A549 (cell line): ENCODE data around the gene PRPF8. TPM values are rescaled to one million over a fixed set of nuclear protein-coding genes. Genes with fewer than 3 reads are reported as not detected.

Experiments used
- ATAC-seq, 2 experiments: fragments of 200-7000 bp in 1 of 2; fragments of >200 bp in 1 of 2; cut with Nextera tagmentation in 1 of 2; cut with Tn5 transposase in 1 of 2; 3 replicates each; pipeline versions ENCODE4 v1.8.0 to v1.9.1; 2018 to 2020; ENCODE audit warnings: mild to moderate bottlenecking in 1 of 2, moderate library complexity in 1 of 2
- CTCF ChIA-PET: fragments of 300-600 bp; sonication (Branson Sonifier 250); formaldehyde crosslinking; extraction: SDS; loops from one replicate; lab custom pipeline; 2021; ENCODE audit warnings: antibody characterized with exemption, inconsistent platforms; lab: Yijun Ruan, JAX
- POLR2A ChIA-PET: fragments of 350-600 bp; formaldehyde crosslinking; extraction: SDS; loops from one replicate; lab custom pipeline; 2021; ENCODE audit warnings: antibody characterized with exemption, inconsistent platforms; lab: Yijun Ruan, JAX
- DNase-seq, 2 experiments: peaks; one replicate each; pipeline versions ENCODE4 v3.0.0 to v3.0.0-alpha.2; 2011 to 2016; ENCODE audit warnings: low read depth in 1 of 2, low spot score in 1 of 2
- FAIRE-seq: peaks from 2 replicates; lab custom pipeline; 2011; peaks lifted over from hg19 to GRCh38; lab: Jason Lieb, UNC
- H3K27ac ChIP-seq, 2 experiments: fragments of >200 bp; sonication (Bioruptor Twin); formaldehyde crosslinking; 3 replicates each; pipeline ENCODE4 v1.5.1; 2016 to 2017
- H3K4me1 ChIP-seq: fragments of >200 bp; sonication (Bioruptor Twin); formaldehyde crosslinking; 3 replicates; pipeline ENCODE4 v1.6.1; 2016
- H3K4me2 ChIP-seq: fragments of >200 bp; sonication (Bioruptor Twin); formaldehyde crosslinking; 3 replicates; pipeline ENCODE4 v1.6.1; 2016
- H3K4me3 ChIP-seq: fragments of >200 bp; sonication (Bioruptor Twin); formaldehyde crosslinking; 3 replicates; pipeline ENCODE4 v1.5.1; 2016
- H3K9me3 ChIP-seq: fragments of >200 bp; sonication (Bioruptor Twin); formaldehyde crosslinking; 3 replicates; pipeline ENCODE4 v1.6.1; 2016
- BHLHE40 ChIP-seq: IDR thresholded peaks from 2 replicates; pipeline ENCODE4 v1.6.1; 2012; ENCODE audit warnings: low read depth, low read length, inconsistent platforms
- CBX2 ChIP-seq: fragments of 200-600 bp; sonication (generic); IDR thresholded peaks from 2 replicates; pipeline ENCODE4 v1.6.1; 2016; ENCODE audit warnings: low read depth, mild to moderate bottlenecking, borderline replicate concordance
- CEBPB ChIP-seq, 2 experiments: fragments of >200 bp in 1 of 2; sonication (Bioruptor Twin) in 1 of 2; formaldehyde crosslinking in 1 of 2; IDR thresholded peaks; 2 replicates each; pipeline ENCODE4 v1.6.1; 2012 to 2016
- E2F6 ChIP-seq: IDR thresholded peaks from 2 replicates; pipeline ENCODE4 v1.6.1; 2012; ENCODE audit warnings: low read depth, borderline replicate concordance
- EHF ChIP-seq: fragments of 250-450 bp; sonication (Bioruptor Pico); IDR thresholded peaks from 2 replicates; pipeline ENCODE4 v1.5.0; 2020; ENCODE audit warnings: mild to moderate bottlenecking
- EP300 ChIP-seq, 2 experiments: fragments of >200 bp; sonication (Bioruptor Twin); formaldehyde crosslinking; IDR thresholded peaks; 2 replicates in 1 of 2; 3 replicates in 1 of 2; pipeline ENCODE4 v1.6.1; 2016 to 2017
- ESRRA ChIP-seq: fragments of 150-350 bp; IDR thresholded peaks from 2 replicates; pipeline ENCODE4 v1.6.1; 2014; ENCODE audit warnings: mild to moderate bottlenecking, low read length, borderline replicate concordance
- FOSL2 ChIP-seq, 2 experiments: fragments of 450-650 bp in 1 of 2; fragments of >200 bp in 1 of 2; sonication (Bioruptor Twin) in 1 of 2; formaldehyde crosslinking; IDR thresholded peaks; 2 replicates each; pipeline versions ENCODE4 v1.5.0 to v1.6.1; 2016 to 2020; ENCODE audit warnings: mild to moderate bottlenecking in 1 of 2, moderate library complexity in 1 of 2
- HES2 ChIP-seq: fragments of >200 bp; sonication (Bioruptor Twin); formaldehyde crosslinking; IDR thresholded peaks from 2 replicates; pipeline ENCODE4 v1.6.1; 2016
- HOXA7 ChIP-seq: fragments of 250-450 bp; sonication (Bioruptor Pico); IDR thresholded peaks from 2 replicates; pipeline ENCODE4 v1.5.0; 2020; ENCODE audit warnings: mild to moderate bottlenecking, moderate library complexity
- HOXB13 ChIP-seq: fragments of 250-450 bp; sonication (Bioruptor Pico); IDR thresholded peaks from 2 replicates; pipeline ENCODE4 v1.5.0; 2020; ENCODE audit warnings: low read depth, mild to moderate bottlenecking, moderate library complexity
- HOXB5 ChIP-seq: fragments of 250-450 bp; sonication (Bioruptor Pico); IDR thresholded peaks from 2 replicates; pipeline ENCODE4 v1.5.0; 2020; ENCODE audit warnings: mild to moderate bottlenecking, moderate library complexity
- KDM5A ChIP-seq: fragments of 200-600 bp; sonication (generic); IDR thresholded peaks from 2 replicates; pipeline ENCODE4 v1.6.1; 2016; ENCODE audit warnings: antibody characterized with exemption, mild to moderate bottlenecking
- MAFK ChIP-seq: fragments of 450-650 bp; IDR thresholded peaks from 2 replicates; pipeline ENCODE4 v1.6.1; 2014; ENCODE audit not compliant: partially characterized antibody
- NPAS2 ChIP-seq: fragments of 250-450 bp; sonication (Bioruptor Pico); IDR thresholded peaks from 2 replicates; pipeline ENCODE4 v1.8.0; 2022; ENCODE audit warnings: mild to moderate bottlenecking, moderate library complexity, borderline replicate concordance
- POLR2AphosphoS2 ChIP-seq: conservative IDR thresholded peaks from 2 replicates; pipeline ENCODE4 v1.6.1; 2012; ENCODE audit warnings: low read length, improper control_type of control experiment, inconsistent platforms
- RAD21 ChIP-seq, 2 experiments: fragments of >200 bp in 1 of 2; sonication (Bioruptor Twin) in 1 of 2; formaldehyde crosslinking in 1 of 2; IDR thresholded peaks in 1 of 2; conservative IDR thresholded peaks in 1 of 2; 2 replicates in 1 of 2; 3 replicates in 1 of 2; pipeline ENCODE4 v1.6.1; 2012 to 2018; ENCODE audit warnings: inconsistent platforms in 1 of 2
- RARB ChIP-seq: fragments of 250-450 bp; sonication (Bioruptor Pico); IDR thresholded peaks from 2 replicates; pipeline ENCODE4 v1.8.0; 2021; ENCODE audit warnings: mild to moderate bottlenecking, moderate library complexity
- RCOR1 ChIP-seq: fragments of 150-350 bp; IDR thresholded peaks from 2 replicates; pipeline ENCODE4 v1.6.1; 2014; ENCODE audit warnings: antibody characterized with exemption, low read length, low read depth
- REST ChIP-seq: fragments of 200-600 bp; sonication (generic); IDR thresholded peaks from 2 replicates; pipeline ENCODE4 v1.6.1; 2016; ENCODE audit warnings: antibody characterized with exemption, mild to moderate bottlenecking, moderate library complexity
- RFX5 ChIP-seq: fragments of 450-650 bp; IDR thresholded peaks from 2 replicates; pipeline ENCODE4 v1.7.1; 2014; ENCODE audit warnings: antibody characterized with exemption, mild to moderate bottlenecking, moderate library complexity
- TFCP2L1 ChIP-seq: fragments of 250-450 bp; sonication (Bioruptor Pico); IDR thresholded peaks from 2 replicates; pipeline ENCODE4 v1.5.0; 2021; ENCODE audit warnings: mild to moderate bottlenecking
- TP53 ChIP-seq: fragments of 250-450 bp; sonication (Bioruptor Pico); IDR thresholded peaks from 2 replicates; pipeline ENCODE4 v1.5.0; 2021; ENCODE audit warnings: mild to moderate bottlenecking, moderate library complexity
- ZNF302 ChIP-seq: fragments of 250-450 bp; sonication (Bioruptor Pico); IDR thresholded peaks from 2 replicates; pipeline ENCODE4 v1.9.0; 2021; ENCODE audit warnings: inconsistent platforms, mild to moderate bottlenecking, moderate library complexity
- ZSCAN20 ChIP-seq: fragments of 250-450 bp; sonication (Bioruptor Pico); IDR thresholded peaks from 2 replicates; pipeline ENCODE4 v1.8.0; 2022; ENCODE audit warnings: mild to moderate bottlenecking, moderate library complexity
- WGBS: methylation state at CpG from one replicate; pipeline ENCODE4 v1.1.6; 2017; ENCODE audit errors: missing lambda C conversion rate; 5-methylcytosine and 5-hydroxymethylcytosine counted together
- polyA plus RNA-seq, 4 experiments: library from polyadenylated mRNA; depleted of rRNA in 3 of 4; stranded (reverse); fragments of >200 nt; fragmentation: RNase III in 1 of 4; extraction: RNeasy Plus Mini Kit Qiagen cat#74134 plus additional on column Dnase treatment in 1 of 4; gene quantifications; 2 replicates in 3 of 4; 3 replicates in 1 of 4; pipeline ENCODE4 v1.2.3, GENCODE V29; 2011 to 2017
- TF ChIP-seq, protein P1 (sequence below): fragments of 250-450 bp; sonication (Bioruptor Pico); IDR thresholded peaks from 2 replicates; pipeline ENCODE4 v1.5.0; 2020; ENCODE audit warnings: low read depth, mild to moderate bottlenecking, moderate library complexity
- TF ChIP-seq, protein P2 (sequence below): fragments of 450-650 bp; IDR thresholded peaks from 2 replicates; pipeline ENCODE4 v1.6.1; 2014; ENCODE audit warnings: antibody characterized with exemption

PRPF8 gene
- polyA plus RNA-seq, 2 of the 4 experiments (the other 2 are of a cell fraction): 234 to 263 TPM

GRCh38 chr17:1713160-1713877 is 28.7 kb upstream of the PRPF8 start:
- ATAC-seq: no peak
- ChIA-PET POLR2A (interaction anchor here (0.8 to 2.1 kb wide), 5 partner anchors 29 to 65 kb away, joined by 3 to 9 read pairs (median 4); partner anchors contain the start of genes PRPF8 and RILP), CTCF (interaction anchor here (0.6 to 23.8 kb wide), 34 partner anchors 8 to 584 kb away, joined by 3 to 591 read pairs (median 4); partner anchors contain the start of genes OVCA2, RILP, SCARF1 and SERPINF1)
- TF ChIP-seq HOXB13 (CRISPR knock-in tag) (no peak), FOSL2 (IDR thresholded peaks at IDR 0.05) (no peak), FOSL2 (CRISPR knock-in tag; IDR thresholded peaks at IDR 0.05) (no peak), MAFK (no peak), CBX2 (no peak), RAD21 (conservative IDR thresholded peaks at IDR 0.05 in 1 of 2, IDR thresholded peaks at IDR 0.05 in 1 of 2) (no peak), EHF (CRISPR knock-in tag) (no peak), ESRRA (no peak), HOXB5 (CRISPR knock-in tag) (no peak), TFCP2L1 (CRISPR knock-in tag) (no peak), HES2 (no peak), REST (no peak), EP300 (IDR thresholded peaks at IDR 0.05) (no peak), POLR2AphosphoS2 (no peak), CEBPB (IDR thresholded peaks at IDR 0.05) (no peak), RARB (no peak), RCOR1 (no peak), E2F6 (no peak), BHLHE40 (no peak), RFX5 (no peak)
- TF ChIP-seq, protein P1, sequence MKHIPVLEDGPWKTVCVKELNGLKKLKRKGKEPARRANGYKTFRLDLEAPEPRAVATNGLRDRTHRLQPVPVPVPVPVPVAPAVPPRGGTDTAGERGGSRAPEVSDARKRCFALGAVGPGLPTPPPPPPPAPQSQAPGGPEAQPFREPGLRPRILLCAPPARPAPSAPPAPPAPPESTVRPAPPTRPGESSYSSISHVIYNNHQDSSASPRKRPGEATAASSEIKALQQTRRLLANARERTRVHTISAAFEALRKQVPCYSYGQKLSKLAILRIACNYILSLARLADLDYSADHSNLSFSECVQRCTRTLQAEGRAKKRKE (CRISPR knock-in tag): no peak
- Histone ChIP-seq H3K4me3 (peak overlapping the region; percentile 87), H3K4me1 (peaks cover 50% of the 10 kb centered on the region), H3K4me2 (peak overlapping the region; percentile 99), H3K27ac (peak overlapping the region; percentile 93 to 95), H3K9me3 (no peaks in the 10 kb centered on the region)
- 68% methylated on average over 10 of the region's 10 CpGs for WGBS
- FAIRE-seq: no peak
- no peak for DNase-seq

- no peak for FAIRE-seq
- no peak for TF ChIP-seq NPAS2
- no peak for TF ChIP-seq TP53 (CRISPR knock-in tag)
- no peak for TF ChIP-seq ZSCAN20 (CRISPR knock-in tag)
- no peak for TF ChIP-seq KDM5A
- no peak for TF ChIP-seq HOXA7 (CRISPR knock-in tag)
- no peak for TF ChIP-seq FOSL2 (IDR thresholded peaks at IDR 0.05)
- TF ChIP-seq FOSL2 (CRISPR knock-in tag; IDR thresholded peaks at IDR 0.05): no peak
- TF ChIP-seq ZNF302 (CRISPR knock-in tag): no peak
- TF ChIP-seq, protein P2, sequence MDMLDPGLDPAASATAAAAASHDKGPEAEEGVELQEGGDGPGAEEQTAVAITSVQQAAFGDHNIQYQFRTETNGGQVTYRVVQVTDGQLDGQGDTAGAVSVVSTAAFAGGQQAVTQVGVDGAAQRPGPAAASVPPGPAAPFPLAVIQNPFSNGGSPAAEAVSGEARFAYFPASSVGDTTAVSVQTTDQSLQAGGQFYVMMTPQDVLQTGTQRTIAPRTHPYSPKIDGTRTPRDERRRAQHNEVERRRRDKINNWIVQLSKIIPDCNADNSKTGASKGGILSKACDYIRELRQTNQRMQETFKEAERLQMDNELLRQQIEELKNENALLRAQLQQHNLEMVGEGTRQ: no peak
Observed at GRCh38 chr17:1712271-1712670, 27.6 kb upstream of the PRPF8 start.

More at GRCh38 chr17:1712271-1712670, 27.6 kb upstream of the PRPF8 start:
- peaks cover 44% of the 10 kb centered on the region for H3K4me1 ChIP-seq
- CTCF ChIA-PET: interaction anchor here (0.5 to 23.8 kb wide), 11 partner anchors 9 to 198 kb away, joined by 3 to 591 read pairs (median 11); partner anchors contain the start of genes RILP and SERPINF1
- POLR2A ChIA-PET: interaction anchor here (1.7 kb wide), 1 partner anchor 64 kb away, joined by 7 read pairs; no protein-coding TSS in a partner anchor
- H3K4me2 ChIP-seq: peak overlapping the region; percentile 99; the same call in 1 of the 3 replicates
- no peak overlapping the region for H3K4me3 ChIP-seq
- H3K9me3 ChIP-seq: no peaks in the 10 kb centered on the region
- WGBS: 96% methylated on average over 8 of the region's 8 CpGs
- no peak overlapping the region for H3K27ac ChIP-seq
- DNase-seq (no peak), ATAC-seq (no peak)
